ENCODE measurements around the gene ITCH.
"Not testable (repeated sequence)": the region's sequence is repeated elsewhere in the genome, so short reads cannot be mapped to it uniquely, and the experiment has no call there.

The ITCH gene

GRCh38 chr20:34402461-34402860 lies 39.4 kb downstream of the ITCH start:
- Histone ChIP-seq H3K4me3 (ENCODE audit: low read depth, low read length) (no peak overlapping the region), H3K79me2 (ENCODE audit: control insufficient read depth, insufficient read depth, low read length, unreplicated experiment) (peaks cover 62% of the 10 kb centered on the region), H3K27me3 (ENCODE audit: insufficient read depth, low read length) (no peaks in the 10 kb centered on the region), H3K27ac (ENCODE audit: low read depth, low read length) (peak overlapping the region; percentile 4; the same call in 1 of the 2 replicates), H3K36me3 (ENCODE audit: insufficient read depth, low read length) (peaks cover 2% of the 10 kb centered on the region; the same call in 1 of the 2 replicates), H3K4me1 (ENCODE audit: control insufficient read depth, insufficient read depth, low read length, unreplicated experiment) (peaks cover 34% of the 10 kb centered on the region), H2AFZ (ENCODE audit: low read length, unreplicated experiment) (no peak overlapping the region)

DNA sequence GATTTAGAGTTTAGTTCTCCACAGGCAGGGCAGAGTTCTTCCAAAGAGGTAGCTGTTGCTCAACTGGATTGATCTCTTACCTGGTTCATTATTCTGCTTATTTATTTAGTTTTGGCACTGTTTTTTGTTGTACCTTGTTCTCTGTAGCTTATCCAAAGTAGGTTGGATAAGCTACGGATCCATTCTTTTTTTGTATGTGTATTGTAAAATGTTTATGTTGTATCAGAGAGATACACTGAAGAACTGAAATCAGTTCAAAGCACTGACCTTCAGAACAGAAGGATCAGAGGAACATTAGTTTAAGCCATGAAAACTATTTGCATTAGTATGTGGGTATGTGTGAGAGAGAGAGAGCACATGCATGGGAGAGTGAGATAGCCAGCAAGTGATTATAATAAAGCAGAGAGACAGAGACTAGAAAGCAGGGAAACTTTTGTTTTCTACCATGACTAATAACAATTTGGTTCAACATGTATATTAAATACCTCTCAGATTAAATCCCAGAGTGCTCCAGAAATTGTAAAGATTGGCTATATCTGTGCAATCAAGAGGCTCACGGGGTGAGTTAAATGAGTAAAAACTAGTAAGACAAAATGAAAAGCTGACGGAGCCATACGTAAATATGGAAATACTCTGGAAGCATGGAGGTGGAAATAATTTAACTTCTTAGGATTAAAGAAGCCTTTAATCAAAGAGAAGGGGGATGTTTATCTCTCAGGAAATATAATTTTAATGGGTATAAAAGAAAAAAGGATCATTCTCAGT lies 40.2 kb downstream of the ITCH start:
- Histone ChIP-seq H3K79me2 (ENCODE audit: control insufficient read depth, insufficient read depth, low read length, unreplicated experiment) (peaks cover 68% of the 10 kb centered on the region), H3K27ac (ENCODE audit: low read depth, low read length) (no peak overlapping the region), H3K4me1 (ENCODE audit: control insufficient read depth, insufficient read depth, low read length, unreplicated experiment) (peaks cover 34% of the 10 kb centered on the region), H3K27me3 (ENCODE audit: insufficient read depth, low read length) (no peaks in the 10 kb centered on the region), H3K36me3 (ENCODE audit: insufficient read depth, low read length) (peaks cover 2% of the 10 kb centered on the region; the same call in 1 of the 2 replicates), H3K4me3 (ENCODE audit: low read depth, low read length) (no peak overlapping the region), H2AFZ (ENCODE audit: low read length, unreplicated experiment) (no peak overlapping the region)

- Histone ChIP-seq H3K79me2 (ENCODE audit: control insufficient read depth, insufficient read depth, low read length, unreplicated experiment) (peaks cover 65% of the 10 kb centered on the region), H3K4me3 (ENCODE audit: low read depth, low read length) (no peak overlapping the region), H3K27ac (ENCODE audit: low read depth, low read length) (no peak overlapping the region), H3K27me3 (ENCODE audit: insufficient read depth, low read length) (no peaks in the 10 kb centered on the region), H3K4me1 (ENCODE audit: control insufficient read depth, insufficient read depth, low read length, unreplicated experiment) (peaks cover 34% of the 10 kb centered on the region), H2AFZ (ENCODE audit: low read length, unreplicated experiment) (no peak overlapping the region), H3K36me3 (ENCODE audit: insufficient read depth, low read length) (no peaks in the 10 kb centered on the region; the same call in 1 of the 2 replicates)
Measured at GRCh38 chr20:34403908-34404307, 40.8 kb downstream of the ITCH start.

- Histone ChIP-seq H3K27me3 (ENCODE audit: insufficient read depth, low read length) (no peaks in the 10 kb centered on the region), H2AFZ (ENCODE audit: low read length, unreplicated experiment) (no peak overlapping the region), H3K4me3 (ENCODE audit: low read depth, low read length) (no peak overlapping the region), H3K27ac (ENCODE audit: low read depth, low read length) (no peak overlapping the region), H3K79me2 (ENCODE audit: control insufficient read depth, insufficient read depth, low read length, unreplicated experiment) (peaks cover 68% of the 10 kb centered on the region), H3K4me1 (ENCODE audit: control insufficient read depth, insufficient read depth, low read length, unreplicated experiment) (peaks cover 30% of the 10 kb centered on the region), H3K36me3 (ENCODE audit: insufficient read depth, low read length) (peaks cover 4% of the 10 kb centered on the region)
Measured at GRCh38 chr20:34404803-34405202, 41.7 kb downstream of the ITCH start.

- H3K36me3 ChIP-seq (ENCODE audit: insufficient read depth, low read length); H2AFZ ChIP-seq (ENCODE audit: low read length, unreplicated experiment); H3K27me3 ChIP-seq (ENCODE audit: insufficient read depth, low read length); H3K27ac ChIP-seq (ENCODE audit: low read depth, low read length); H3K4me3 ChIP-seq (ENCODE audit: low read depth, low read length): not testable (repeated sequence)
- Histone ChIP-seq H3K4me1 (ENCODE audit: control insufficient read depth, insufficient read depth, low read length, unreplicated experiment) (peaks cover 26% of the 10 kb centered on the region), H3K79me2 (ENCODE audit: control insufficient read depth, insufficient read depth, low read length, unreplicated experiment) (peaks cover 68% of the 10 kb centered on the region)
Measured at GRCh38 chr20:34405247-34405651, 42.2 kb downstream of the ITCH start.

GRCh38 chr20:34405942-34406341 lies 42.9 kb downstream of the ITCH start:
- H3K27ac ChIP-seq (ENCODE audit: low read depth, low read length); H3K4me3 ChIP-seq (ENCODE audit: low read depth, low read length); H3K27me3 ChIP-seq (ENCODE audit: insufficient read depth, low read length); H3K36me3 ChIP-seq (ENCODE audit: insufficient read depth, low read length); H2AFZ ChIP-seq (ENCODE audit: low read length, unreplicated experiment): not testable (repeated sequence)
- peaks cover 24% of the 10 kb centered on the region for H3K4me1 ChIP-seq (ENCODE audit: control insufficient read depth, insufficient read depth, low read length, unreplicated experiment)
- peaks cover 72% of the 10 kb centered on the region for H3K79me2 ChIP-seq (ENCODE audit: control insufficient read depth, insufficient read depth, low read length, unreplicated experiment)

GRCh38 chr20:34407962-34408474 lies 44.9 kb downstream of the ITCH start:
- Histone ChIP-seq H3K36me3 (ENCODE audit: insufficient read depth, low read length) (peaks cover 6% of the 10 kb centered on the region; the same call in 1 of the 2 replicates), H3K27ac (ENCODE audit: low read depth, low read length) (no peak overlapping the region), H3K4me1 (ENCODE audit: control insufficient read depth, insufficient read depth, low read length, unreplicated experiment) (peaks cover 15% of the 10 kb centered on the region), H3K27me3 (ENCODE audit: insufficient read depth, low read length) (no peaks in the 10 kb centered on the region), H3K4me3 (ENCODE audit: low read depth, low read length) (no peak overlapping the region), H2AFZ (ENCODE audit: low read length, unreplicated experiment) (no peak overlapping the region), H3K79me2 (ENCODE audit: control insufficient read depth, insufficient read depth, low read length, unreplicated experiment) (peaks cover 51% of the 10 kb centered on the region)

- Histone ChIP-seq H2AFZ (ENCODE audit: low read length, unreplicated experiment) (no peak overlapping the region), H3K4me3 (ENCODE audit: low read depth, low read length) (no peak overlapping the region), H3K27ac (ENCODE audit: low read depth, low read length) (no peak overlapping the region), H3K36me3 (ENCODE audit: insufficient read depth, low read length) (peaks cover 16% of the 10 kb centered on the region; the same call in 1 of the 2 replicates), H3K79me2 (ENCODE audit: control insufficient read depth, insufficient read depth, low read length, unreplicated experiment) (peaks cover 31% of the 10 kb centered on the region), H3K4me1 (ENCODE audit: control insufficient read depth, insufficient read depth, low read length, unreplicated experiment) (peaks cover 11% of the 10 kb centered on the region), H3K27me3 (ENCODE audit: insufficient read depth, low read length) (no peaks in the 10 kb centered on the region)
Measured at GRCh38 chr20:34410336-34410735, 47.3 kb downstream of the ITCH start.

DNA sequence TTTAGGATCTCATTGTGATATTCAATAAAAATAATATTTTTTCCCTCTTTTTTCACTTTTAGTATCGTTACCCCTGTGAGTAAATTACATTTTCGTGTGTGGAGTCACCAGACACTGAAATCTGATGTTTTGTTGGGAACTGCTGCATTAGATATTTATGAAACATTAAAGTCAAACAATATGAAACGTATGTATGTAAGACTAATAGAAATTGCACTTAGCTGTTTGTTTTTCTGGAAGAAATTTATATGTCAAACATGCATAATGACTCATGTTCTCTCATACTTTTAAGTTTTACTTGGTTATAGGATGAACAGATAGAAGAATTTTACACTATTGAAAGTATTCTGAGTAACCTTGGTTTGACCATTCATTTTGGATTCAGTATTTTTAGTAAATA lies 49.4 kb downstream of the ITCH start:
- Histone ChIP-seq H3K27me3 (ENCODE audit: insufficient read depth, low read length) (no peaks in the 10 kb centered on the region), H3K27ac (ENCODE audit: low read depth, low read length) (no peak overlapping the region), H3K4me3 (ENCODE audit: low read depth, low read length) (no peak overlapping the region), H3K36me3 (ENCODE audit: insufficient read depth, low read length) (peaks cover 16% of the 10 kb centered on the region; the same call in 1 of the 2 replicates), H3K79me2 (ENCODE audit: control insufficient read depth, insufficient read depth, low read length, unreplicated experiment) (peaks cover 19% of the 10 kb centered on the region), H2AFZ (ENCODE audit: low read length, unreplicated experiment) (no peak overlapping the region), H3K4me1 (ENCODE audit: control insufficient read depth, insufficient read depth, low read length, unreplicated experiment) (peaks cover 11% of the 10 kb centered on the region)

GRCh38 chr20:34414525-34414924 lies 51.5 kb downstream of the ITCH start:
- Histone ChIP-seq H3K36me3 (ENCODE audit: insufficient read depth, low read length) (peaks cover 13% of the 10 kb centered on the region; the same call in 1 of the 2 replicates), H3K4me1 (ENCODE audit: control insufficient read depth, insufficient read depth, low read length, unreplicated experiment) (peaks cover 11% of the 10 kb centered on the region)
- not testable (repeated sequence) for H2AFZ ChIP-seq (ENCODE audit: low read length, unreplicated experiment); H3K4me3 ChIP-seq (ENCODE audit: low read depth, low read length); H3K27me3 ChIP-seq (ENCODE audit: insufficient read depth, low read length); H3K27ac ChIP-seq (ENCODE audit: low read depth, low read length); H3K79me2 ChIP-seq (ENCODE audit: control insufficient read depth, insufficient read depth, low read length, unreplicated experiment)

- Histone ChIP-seq H3K36me3 (ENCODE audit: insufficient read depth, low read length) (peaks cover 12% of the 10 kb centered on the region; the same call in 1 of the 2 replicates), H3K4me1 (ENCODE audit: control insufficient read depth, insufficient read depth, low read length, unreplicated experiment) (peaks cover 11% of the 10 kb centered on the region), H3K79me2 (ENCODE audit: control insufficient read depth, insufficient read depth, low read length, unreplicated experiment) (peaks cover 4% of the 10 kb centered on the region), H2AFZ (ENCODE audit: low read length, unreplicated experiment) (no peak overlapping the region), H3K4me3 (ENCODE audit: low read depth, low read length) (no peak overlapping the region), H3K27me3 (ENCODE audit: insufficient read depth, low read length) (no peaks in the 10 kb centered on the region), H3K27ac (ENCODE audit: low read depth, low read length) (no peak overlapping the region)
Measured at GRCh38 chr20:34415079-34415478, 52.0 kb downstream of the ITCH start.
